ENCODE measurements around the gene SIVA1.

Gene SIVA1

DNA sequence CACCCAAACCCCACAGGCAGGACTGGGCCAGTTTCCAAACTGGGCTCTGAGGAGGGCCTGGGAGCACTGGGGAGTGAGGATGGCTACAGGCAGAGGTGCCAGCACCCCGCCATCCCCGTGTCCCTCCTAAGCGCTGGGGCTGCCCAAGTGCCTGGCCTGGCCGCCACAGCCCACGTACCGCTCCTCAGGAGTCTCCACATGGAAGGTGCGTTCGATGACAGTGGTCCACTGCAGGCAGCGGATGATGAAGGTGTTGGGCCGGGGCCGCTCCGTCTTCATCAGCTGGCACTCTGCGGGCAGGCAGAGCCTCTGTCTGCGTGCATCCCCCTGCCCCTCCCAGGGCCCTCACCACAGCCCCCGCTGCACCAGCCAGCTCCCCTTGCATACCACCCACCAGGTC, 23.5 kb downstream of the SIVA1 start:
- TF ChIP-seq CTCF (IDR thresholded peaks at IDR 0.05; ENCODE audit: poor library complexity, severe bottlenecking) = no peak
- Histone ChIP-seq H3K4me3 (ENCODE audit: severe bottlenecking) (no peak overlapping the region), H3K27ac (ENCODE audit: poor library complexity, severe bottlenecking) (no peak overlapping the region), H3K4me1 (ENCODE audit: insufficient read depth, poor library complexity, severe bottlenecking) (no peaks in the 10 kb centered on the region), H3K36me3 (ENCODE audit: low read depth) (peaks cover 71% of the 10 kb centered on the region), H3K9me3 (ENCODE audit: severe bottlenecking) (no peaks in the 10 kb centered on the region), H3K27me3 (ENCODE audit: insufficient read depth, poor library complexity, severe bottlenecking) (no peaks in the 10 kb centered on the region)
- DNase-seq (ENCODE audit: low spot score) (no peak), ATAC-seq (ENCODE audit: low read depth) (no peak)

- ATAC-seq (ENCODE audit: low read depth) (no peak), DNase-seq (ENCODE audit: low spot score) (no peak)
- Histone ChIP-seq H3K36me3 (ENCODE audit: low read depth) (peaks cover 68% of the 10 kb centered on the region), H3K9me3 (ENCODE audit: severe bottlenecking) (no peaks in the 10 kb centered on the region), H3K4me1 (ENCODE audit: insufficient read depth, poor library complexity, severe bottlenecking) (no peaks in the 10 kb centered on the region), H3K27me3 (ENCODE audit: insufficient read depth, poor library complexity, severe bottlenecking) (no peaks in the 10 kb centered on the region), H3K4me3 (ENCODE audit: severe bottlenecking) (no peak overlapping the region), H3K27ac (ENCODE audit: poor library complexity, severe bottlenecking) (no peak overlapping the region)
- no peak for TF ChIP-seq CTCF (IDR thresholded peaks at IDR 0.05; ENCODE audit: poor library complexity, severe bottlenecking)
Measured at GRCh38 chr14:104776961-104777807, 24.2 kb downstream of the SIVA1 start.

- no peak for TF ChIP-seq CTCF (IDR thresholded peaks at IDR 0.05; ENCODE audit: poor library complexity, severe bottlenecking)
- ATAC-seq (ENCODE audit: low read depth) (no peak), DNase-seq (ENCODE audit: low spot score) (no peak)
- Histone ChIP-seq H3K36me3 (ENCODE audit: low read depth) (peaks cover 64% of the 10 kb centered on the region), H3K4me3 (ENCODE audit: severe bottlenecking) (no peak overlapping the region), H3K9me3 (ENCODE audit: severe bottlenecking) (no peaks in the 10 kb centered on the region), H3K27me3 (ENCODE audit: insufficient read depth, poor library complexity, severe bottlenecking) (no peaks in the 10 kb centered on the region), H3K4me1 (ENCODE audit: insufficient read depth, poor library complexity, severe bottlenecking) (no peaks in the 10 kb centered on the region), H3K27ac (ENCODE audit: poor library complexity, severe bottlenecking) (no peak overlapping the region)
Measured at GRCh38 chr14:104777808-104778249, 24.9 kb downstream of the SIVA1 start.

- Histone ChIP-seq H3K4me1 (ENCODE audit: insufficient read depth, poor library complexity, severe bottlenecking) (no peaks in the 10 kb centered on the region), H3K27me3 (ENCODE audit: insufficient read depth, poor library complexity, severe bottlenecking) (no peaks in the 10 kb centered on the region), H3K9me3 (ENCODE audit: severe bottlenecking) (no peaks in the 10 kb centered on the region), H3K27ac (ENCODE audit: poor library complexity, severe bottlenecking) (no peak overlapping the region), H3K36me3 (ENCODE audit: low read depth) (peaks cover 56% of the 10 kb centered on the region), H3K4me3 (ENCODE audit: severe bottlenecking) (no peak overlapping the region)
- no peak for ATAC-seq (ENCODE audit: low read depth)
- TF ChIP-seq CTCF (IDR thresholded peaks at IDR 0.05; ENCODE audit: poor library complexity, severe bottlenecking) = no peak
- no peak for DNase-seq (ENCODE audit: low spot score)
Measured at GRCh38 chr14:104778694-104779331, 25.9 kb downstream of the SIVA1 start.
